Effector CD8-positive, alpha-beta T cell (primary cell): ENCODE results near the gene RNF151.
A peak's percentile ranks its signal among the peaks of the same experiment; 100 is the strongest.
"Not testable (repeated sequence)": the region's sequence is repeated elsewhere in the genome, so short reads cannot be mapped to it uniquely, and the experiment has no call there.

ENCODE experiments used
- DNase-seq: peaks from one replicate; lab custom pipeline; 2025; lab: John Stamatoyannopoulos, UW
- total RNA-seq, 4 experiments: gene quantifications; one replicate each; lab custom pipeline; 2026; lab: John Stamatoyannopoulos, UW

RNF151 gene
- 0 to 1.3 (median 0.09) reads per million in 4 experiments for total RNA-seq

- no peak for DNase-seq
These were observed at the start of gene RNF151 for GRCh38 chr16:1966460-1966859. RNF151 (plus strand) TSS chr16:1966856; CDS start chr16:1966882, 26 bp downstream.

GRCh38 chr16:1917056-1917664 is 49.5 kb upstream of the RNF151 start:
- no peak for DNase-seq

- no peak for DNase-seq
These were observed 48.8 kb upstream of the RNF151 start for GRCh38 chr16:1917665-1918350.

- no peak for DNase-seq
These were observed 48.0 kb upstream of the RNF151 start, which contains the start of gene HS3ST6 for GRCh38 chr16:1918351-1919326. HS3ST6 (minus strand) TSS chr16:1918415; CDS start chr16:1918323, 92 bp downstream.

- no peak for DNase-seq
These were observed 47.2 kb upstream of the RNF151 start for GRCh38 chr16:1919327-1919998.

GRCh38 chr16:1920122-1920521 is 46.5 kb upstream of the RNF151 start:
- not testable (repeated sequence) for DNase-seq

GRCh38 chr16:1920727-1921171 is 45.9 kb upstream of the RNF151 start:
- DNase-seq, result no peak

GRCh38 chr16:1922357-1922756 is 44.3 kb upstream of the RNF151 start:
- no peak for DNase-seq

- DNase-seq, result no peak
These were observed 43.2 kb upstream of the RNF151 start for GRCh38 chr16:1923299-1924034.

- DNase-seq, result no peak
These were observed 42.6 kb upstream of the RNF151 start for GRCh38 chr16:1924095-1924494.

- no peak for DNase-seq
These were observed 40.4 kb upstream of the RNF151 start for GRCh38 chr16:1926271-1926670.

- no peak for DNase-seq
These were observed 37.6 kb upstream of the RNF151 start for GRCh38 chr16:1929105-1929504.

GRCh38 chr16:1929578-1930337 is 36.9 kb upstream of the RNF151 start:
- peak; percentile 88 for DNase-seq

GRCh38 chr16:1930338-1930720 is 36.3 kb upstream of the RNF151 start:
- DNase-seq, result no peak

GRCh38 chr16:1932050-1933028 is 34.3 kb upstream of the RNF151 start:
- no peak for DNase-seq

- DNase-seq, result no peak
These were observed 33.5 kb upstream of the RNF151 start for GRCh38 chr16:1933097-1933661.

GRCh38 chr16:1936945-1937479 is 29.6 kb upstream of the RNF151 start:
- DNase-seq, result no peak

GRCh38 chr16:1938316-1938715 is 28.3 kb upstream of the RNF151 start:
- DNase-seq, result no peak
